Central memory CD8-positive, alpha-beta T cell (primary cell): ENCODE measurements around the gene NKAIN2.
"Not testable (repeated sequence)": the region's sequence is repeated elsewhere in the genome, so short reads cannot be mapped to it uniquely, and the experiment has no call there.

Experiments
- ATAC-seq: fragments of 150-1000 bp; cut with Tn5 transposase; replicated peaks from 2 replicates; pipeline ENCODE4 v1.10.0; 2022; ENCODE audit warnings: mild to moderate bottlenecking, moderate FRiP score, moderate number of reproducible peaks; ENCODE audit not compliant: poor library complexity, severe bottlenecking; ENCODE audit errors: extremely low read depth
- DNase-seq, 2 donors: peaks; one replicate each; pipeline ENCODE4 v3.0.0; 2021; ENCODE audit warnings: low spot score in 2 of 2
- H3K27ac Mint-ChIP-seq: one replicate; pipeline ENCODE4 v1.8.0; 2022; ENCODE audit warnings: low read depth, mild to moderate bottlenecking, moderate library complexity, mixed read lengths
- H3K27me3 Mint-ChIP-seq: one replicate; pipeline ENCODE4 v1.8.0; 2022; ENCODE audit warnings: mixed read lengths
- H3K36me3 Mint-ChIP-seq: one replicate; pipeline ENCODE4 v1.8.0; 2022; ENCODE audit warnings: mild to moderate bottlenecking, moderate library complexity, mixed read lengths; ENCODE audit not compliant: insufficient read depth
- H3K4me1 Mint-ChIP-seq: one replicate; pipeline ENCODE4 v1.8.0; 2022; ENCODE audit warnings: mixed read lengths
- H3K4me3 Mint-ChIP-seq: one replicate; pipeline ENCODE4 v1.8.0; 2022; ENCODE audit warnings: mild to moderate bottlenecking, moderate library complexity, mixed read lengths
- H3K9me3 Mint-ChIP-seq: one replicate; pipeline ENCODE4 v1.8.0; 2022; ENCODE audit warnings: mixed read lengths

NKAIN2 gene

GRCh38 chr6:124436803-124437202 lies 633.1 kb downstream of the NKAIN2 start:
- Mint-ChIP-seq H3K27me3 (no peaks in the 10 kb centered on the region), H3K36me3 (no peaks in the 10 kb centered on the region), H3K27ac (no peak overlapping the region), H3K9me3 (peaks cover 20% of the 10 kb centered on the region), H3K4me1 (no peaks in the 10 kb centered on the region), H3K4me3 (no peak overlapping the region)
- DNase-seq = no peak
- ATAC-seq = no peak

GRCh38 chr6:124438546-124439065 lies 634.9 kb downstream of the NKAIN2 start:
- Mint-ChIP-seq H3K4me1 (no peaks in the 10 kb centered on the region), H3K27ac (no peak overlapping the region), H3K9me3 (peaks cover 31% of the 10 kb centered on the region), H3K27me3 (no peaks in the 10 kb centered on the region), H3K36me3 (no peaks in the 10 kb centered on the region), H3K4me3 (no peak overlapping the region)
- ATAC-seq = no peak
- no peak for DNase-seq

GRCh38 chr6:124441450-124441849 lies 637.8 kb downstream of the NKAIN2 start:
- no peak for DNase-seq
- H3K4me1 Mint-ChIP-seq = no peaks in the 10 kb centered on the region
- no peaks in the 10 kb centered on the region for H3K27me3 Mint-ChIP-seq
- no peak for ATAC-seq
- H3K36me3 Mint-ChIP-seq = no peaks in the 10 kb centered on the region
- peaks cover 31% of the 10 kb centered on the region for H3K9me3 Mint-ChIP-seq
- H3K4me3 Mint-ChIP-seq = no peak overlapping the region
- H3K27ac Mint-ChIP-seq = no peak overlapping the region

- no peak overlapping the region for H3K27ac Mint-ChIP-seq
- H3K36me3 Mint-ChIP-seq = no peaks in the 10 kb centered on the region
- no peaks in the 10 kb centered on the region for H3K27me3 Mint-ChIP-seq
- ATAC-seq = no peak
- peaks cover 23% of the 10 kb centered on the region for H3K9me3 Mint-ChIP-seq
- no peak for DNase-seq
- no peak overlapping the region for H3K4me3 Mint-ChIP-seq
- H3K4me1 Mint-ChIP-seq = no peaks in the 10 kb centered on the region
These were observed 639.9 kb downstream of the NKAIN2 start for GRCh38 chr6:124443541-124443940.

- ATAC-seq = no peak
- Mint-ChIP-seq H3K4me1 (no peaks in the 10 kb centered on the region), H3K27ac (no peak overlapping the region), H3K4me3 (no peak overlapping the region), H3K27me3 (no peaks in the 10 kb centered on the region), H3K9me3 (peaks cover 11% of the 10 kb centered on the region), H3K36me3 (no peaks in the 10 kb centered on the region)
- DNase-seq = no peak
These were observed 641.9 kb downstream of the NKAIN2 start for GRCh38 chr6:124445581-124445980.

- H3K27ac Mint-ChIP-seq = no peak overlapping the region
- H3K27me3 Mint-ChIP-seq = no peaks in the 10 kb centered on the region
- ATAC-seq (no peak), DNase-seq (no peak)
- no peak overlapping the region for H3K4me3 Mint-ChIP-seq
- no peaks in the 10 kb centered on the region for H3K36me3 Mint-ChIP-seq
- H3K9me3 Mint-ChIP-seq = peaks cover 9% of the 10 kb centered on the region
- H3K4me1 Mint-ChIP-seq = no peaks in the 10 kb centered on the region
These were observed 643.3 kb downstream of the NKAIN2 start for GRCh38 chr6:124446961-124447360.

GRCh38 chr6:124459268-124459667 lies 655.6 kb downstream of the NKAIN2 start:
- Mint-ChIP-seq H3K36me3 (peaks cover 2% of the 10 kb centered on the region), H3K27me3 (no peaks in the 10 kb centered on the region), H3K4me3 (no peak overlapping the region), H3K9me3 (peaks cover 6% of the 10 kb centered on the region), H3K27ac (no peak overlapping the region), H3K4me1 (no peaks in the 10 kb centered on the region)
- no peak for DNase-seq
- no peak for ATAC-seq

GRCh38 chr6:124462750-124463149 lies 659.1 kb downstream of the NKAIN2 start:
- no peaks in the 10 kb centered on the region for H3K36me3 Mint-ChIP-seq
- ATAC-seq = no peak
- H3K9me3 Mint-ChIP-seq = peaks cover 6% of the 10 kb centered on the region
- H3K4me3 Mint-ChIP-seq = no peak overlapping the region
- DNase-seq = no peak
- no peak overlapping the region for H3K27ac Mint-ChIP-seq
- no peaks in the 10 kb centered on the region for H3K27me3 Mint-ChIP-seq
- no peaks in the 10 kb centered on the region for H3K4me1 Mint-ChIP-seq

- H3K9me3 Mint-ChIP-seq = peaks cover 6% of the 10 kb centered on the region
- H3K36me3 Mint-ChIP-seq = no peaks in the 10 kb centered on the region
- H3K27me3 Mint-ChIP-seq = no peaks in the 10 kb centered on the region
- DNase-seq = no peak
- H3K4me1 Mint-ChIP-seq = no peaks in the 10 kb centered on the region
- H3K4me3 Mint-ChIP-seq = no peak overlapping the region
- ATAC-seq = no peak
- H3K27ac Mint-ChIP-seq = no peak overlapping the region
These were observed 659.6 kb downstream of the NKAIN2 start for GRCh38 chr6:124463271-124463670.

GRCh38 chr6:124464600-124464999 lies 660.9 kb downstream of the NKAIN2 start:
- DNase-seq, ATAC-seq, H3K36me3 Mint-ChIP-seq, H3K4me1 Mint-ChIP-seq, H3K4me3 Mint-ChIP-seq, H3K27ac Mint-ChIP-seq, H3K27me3 Mint-ChIP-seq, H3K9me3 Mint-ChIP-seq: not testable (repeated sequence)

- no peaks in the 10 kb centered on the region for H3K27me3 Mint-ChIP-seq
- ATAC-seq (no peak), DNase-seq (no peak)
- peaks cover 18% of the 10 kb centered on the region for H3K9me3 Mint-ChIP-seq
- H3K4me3 Mint-ChIP-seq = no peak overlapping the region
- no peaks in the 10 kb centered on the region for H3K4me1 Mint-ChIP-seq
- H3K36me3 Mint-ChIP-seq = no peaks in the 10 kb centered on the region
- H3K27ac Mint-ChIP-seq = no peak overlapping the region
These were observed 663.3 kb downstream of the NKAIN2 start for GRCh38 chr6:124466949-124467348.

- DNase-seq (no peak), ATAC-seq (no peak)
- Mint-ChIP-seq H3K27me3 (no peaks in the 10 kb centered on the region), H3K4me1 (no peaks in the 10 kb centered on the region), H3K36me3 (no peaks in the 10 kb centered on the region), H3K9me3 (peaks cover 21% of the 10 kb centered on the region), H3K27ac (no peak overlapping the region), H3K4me3 (no peak overlapping the region)
These were observed 663.7 kb downstream of the NKAIN2 start for GRCh38 chr6:124467366-124467765.

GRCh38 chr6:124470803-124471202 lies 667.1 kb downstream of the NKAIN2 start:
- Mint-ChIP-seq H3K27ac (no peak overlapping the region), H3K4me3 (no peak overlapping the region), H3K36me3 (no peaks in the 10 kb centered on the region), H3K9me3 (peaks cover 18% of the 10 kb centered on the region), H3K27me3 (no peaks in the 10 kb centered on the region), H3K4me1 (no peaks in the 10 kb centered on the region)
- ATAC-seq = no peak
- no peak for DNase-seq

GRCh38 chr6:124475176-124475575 lies 671.5 kb downstream of the NKAIN2 start:
- DNase-seq (no peak), ATAC-seq (no peak)
- Mint-ChIP-seq H3K9me3 (peaks cover 25% of the 10 kb centered on the region), H3K4me3 (no peak overlapping the region), H3K27me3 (no peaks in the 10 kb centered on the region), H3K4me1 (no peaks in the 10 kb centered on the region), H3K36me3 (no peaks in the 10 kb centered on the region), H3K27ac (no peak overlapping the region)
